ENCODE results near the gene PRKCI. TPM values are rescaled to one million over a fixed set of nuclear protein-coding genes. Genes with fewer than 3 reads are reported as not detected.

PRKCI gene
- total RNA-seq, 2 donors from 2014 or later = 13.5 to 17.6 TPM

DNA sequence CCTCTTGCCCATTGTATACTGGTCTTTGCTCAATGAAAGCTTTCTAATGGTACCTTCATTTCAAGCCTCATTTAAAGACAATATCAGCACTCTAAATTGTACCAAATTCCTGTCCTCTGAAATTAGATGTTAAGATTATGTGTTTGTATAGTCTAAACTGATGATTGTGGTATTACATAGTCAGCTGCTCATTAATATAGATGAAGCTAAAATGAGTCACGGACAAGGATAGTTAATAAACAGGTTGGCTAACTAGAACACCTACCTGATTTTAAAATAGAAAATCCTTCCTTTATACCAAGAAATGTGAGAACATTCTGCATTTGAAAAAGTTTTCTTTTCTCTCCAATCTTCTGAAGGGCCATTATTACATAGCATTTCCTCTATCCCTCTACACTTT lies 2.9 kb downstream of the PRKCI start:
- no peak for TF ChIP-seq POLR2A (IDR thresholded peaks at IDR 0.05)
- TF ChIP-seq, protein P1, sequence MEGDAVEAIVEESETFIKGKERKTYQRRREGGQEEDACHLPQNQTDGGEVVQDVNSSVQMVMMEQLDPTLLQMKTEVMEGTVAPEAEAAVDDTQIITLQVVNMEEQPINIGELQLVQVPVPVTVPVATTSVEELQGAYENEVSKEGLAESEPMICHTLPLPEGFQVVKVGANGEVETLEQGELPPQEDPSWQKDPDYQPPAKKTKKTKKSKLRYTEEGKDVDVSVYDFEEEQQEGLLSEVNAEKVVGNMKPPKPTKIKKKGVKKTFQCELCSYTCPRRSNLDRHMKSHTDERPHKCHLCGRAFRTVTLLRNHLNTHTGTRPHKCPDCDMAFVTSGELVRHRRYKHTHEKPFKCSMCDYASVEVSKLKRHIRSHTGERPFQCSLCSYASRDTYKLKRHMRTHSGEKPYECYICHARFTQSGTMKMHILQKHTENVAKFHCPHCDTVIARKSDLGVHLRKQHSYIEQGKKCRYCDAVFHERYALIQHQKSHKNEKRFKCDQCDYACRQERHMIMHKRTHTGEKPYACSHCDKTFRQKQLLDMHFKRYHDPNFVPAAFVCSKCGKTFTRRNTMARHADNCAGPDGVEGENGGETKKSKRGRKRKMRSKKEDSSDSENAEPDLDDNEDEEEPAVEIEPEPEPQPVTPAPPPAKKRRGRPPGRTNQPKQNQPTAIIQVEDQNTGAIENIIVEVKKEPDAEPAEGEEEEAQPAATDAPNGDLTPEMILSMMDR (IDR thresholded peaks at IDR 0.05) = no peak
- Histone ChIP-seq H3K27ac (no peak overlapping the region), H3K36me3 (replicated peaks in 1 of 2; ENCODE audit: insufficient read depth in 1 of 2, low read depth in 2 of 2) (no peaks in the 10 kb centered on the region), H3K4me1 (no peaks in the 10 kb centered on the region), H3K9me3 (no peaks in the 10 kb centered on the region), H3K27me3 (no peaks in the 10 kb centered on the region), H3K4me3 (no peak overlapping the region)
- intact Hi-C loops (cut with DNase I) = no loop called here
- ATAC-seq = no peak
- 70 to 97% methylated on average over 1 of the region's 1 CpG for WGBS, 2 donors
- DNase-seq = no peak

DNA sequence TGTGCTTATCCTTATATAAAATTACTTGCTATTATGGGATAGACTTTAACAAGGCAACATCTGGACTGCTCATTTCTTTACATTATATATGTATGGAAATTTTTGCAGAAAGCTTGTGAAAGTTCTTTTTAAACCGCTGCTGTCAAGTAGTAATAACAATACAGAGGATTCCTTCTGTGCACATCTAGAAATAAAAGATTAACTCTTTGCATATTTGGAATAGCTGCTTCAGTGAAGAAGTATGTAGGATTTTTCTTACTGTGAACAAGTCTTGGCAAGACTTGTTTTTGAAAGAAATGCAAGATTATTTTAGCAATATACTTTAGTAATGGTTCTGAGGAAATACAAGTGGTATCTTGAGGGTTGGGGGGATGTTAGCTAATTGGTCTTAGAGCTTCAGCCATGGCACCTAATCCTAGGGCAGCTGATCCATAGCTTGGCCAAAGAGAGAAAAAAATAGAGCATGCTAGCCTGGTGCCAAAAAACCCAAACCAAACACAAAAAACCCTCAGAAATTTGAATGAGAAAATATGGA lies 4.3 kb downstream of the PRKCI start:
- ATAC-seq (no peak), DNase-seq (no peak)
- intact Hi-C loops (cut with DNase I) = no loop called here
- Histone ChIP-seq H3K27ac (no peak overlapping the region), H3K36me3 (replicated peaks in 1 of 2; ENCODE audit: insufficient read depth in 1 of 2, low read depth in 2 of 2) (no peaks in the 10 kb centered on the region), H3K9me3 (no peaks in the 10 kb centered on the region), H3K4me1 (no peaks in the 10 kb centered on the region), H3K4me3 (no peak overlapping the region), H3K27me3 (no peaks in the 10 kb centered on the region)
- TF ChIP-seq, protein P1 (IDR thresholded peaks at IDR 0.05) = no peak
- no peak for TF ChIP-seq POLR2A (IDR thresholded peaks at IDR 0.05)
- 82 to 93% methylated on average over 1 of the region's 1 CpG for WGBS, 2 donors

DNA sequence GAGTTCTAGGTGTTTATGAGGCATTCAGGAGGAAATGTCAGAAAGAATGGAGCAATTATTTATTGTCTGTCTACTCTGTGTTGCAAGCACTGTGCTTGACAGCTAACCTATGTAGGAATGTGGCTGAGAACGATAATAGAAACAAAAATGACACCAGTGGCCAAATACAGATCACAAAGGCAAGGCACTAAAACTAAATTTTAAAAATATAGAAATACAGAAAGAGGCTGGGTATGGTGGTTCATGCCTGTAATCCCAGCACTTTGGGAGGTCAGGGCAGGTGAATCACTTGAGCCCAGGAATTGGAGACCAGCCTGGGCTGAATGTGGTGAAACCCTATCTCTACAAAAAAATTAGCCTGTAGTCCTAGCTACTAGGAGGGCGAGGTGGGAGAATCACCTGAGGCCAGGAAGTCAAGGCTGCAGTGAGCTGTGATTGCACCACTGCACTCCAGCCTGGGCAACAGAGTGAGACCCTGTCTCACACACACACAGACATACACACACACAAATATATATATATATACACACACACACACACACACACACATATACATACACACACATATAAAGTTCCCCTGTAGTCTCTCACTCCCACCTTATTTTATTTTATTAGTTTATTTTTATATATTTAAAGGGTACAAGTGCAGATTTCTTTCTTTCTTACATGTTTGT lies 6.0 kb downstream of the PRKCI start:
- H3K36me3 ChIP-seq (replicated peaks in 1 of 2; ENCODE audit: insufficient read depth in 1 of 2, low read depth in 2 of 2) = no peaks in the 10 kb centered on the region
- no peak overlapping the region for H3K27ac ChIP-seq
- no peaks in the 10 kb centered on the region for H3K27me3 ChIP-seq
- 57 to 60% methylated on average over 2 of the region's 2 CpGs for WGBS, 2 donors
- intact Hi-C loops (cut with DNase I) = no loop called here
- no peak for TF ChIP-seq POLR2A (IDR thresholded peaks at IDR 0.05)
- TF ChIP-seq, protein P1 (IDR thresholded peaks at IDR 0.05) = no peak
- H3K4me1 ChIP-seq = no peaks in the 10 kb centered on the region
- DNase-seq = no peak
- H3K4me3 ChIP-seq = no peak overlapping the region
- ATAC-seq = no peak
- H3K9me3 ChIP-seq = no peaks in the 10 kb centered on the region

DNA sequence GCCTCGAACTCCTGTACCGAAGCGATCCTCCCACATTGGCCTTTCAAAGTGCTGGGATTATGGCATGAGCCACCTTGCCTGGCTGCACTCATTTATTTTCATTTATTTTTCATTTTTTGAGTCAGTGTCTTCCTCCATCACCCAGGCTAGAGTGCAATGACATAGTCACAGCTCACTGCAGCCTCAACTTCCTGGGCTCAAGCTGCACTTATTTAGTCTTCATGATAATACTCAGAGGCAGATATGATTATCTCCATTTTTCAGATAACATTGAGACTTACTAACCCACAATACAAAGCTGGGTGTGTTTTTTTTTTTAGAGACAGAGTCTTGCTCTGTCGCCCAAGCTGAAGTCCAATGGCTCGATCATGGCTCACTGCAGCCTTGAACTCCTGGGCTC lies 10.0 kb downstream of the PRKCI start:
- H3K9me3 ChIP-seq = no peaks in the 10 kb centered on the region
- DNase-seq = no peak
- no peak for ATAC-seq
- peaks cover 0 to 8% of the 10 kb centered on the region in 2 donors for H3K36me3 ChIP-seq (replicated peaks in 1 of 2; ENCODE audit: insufficient read depth in 1 of 2, low read depth in 2 of 2)
- no peaks in the 10 kb centered on the region for H3K4me1 ChIP-seq
- TF ChIP-seq, protein P1 (IDR thresholded peaks at IDR 0.05) = no peak
- TF ChIP-seq POLR2A (IDR thresholded peaks at IDR 0.05) = no peak
- no peak overlapping the region for H3K27ac ChIP-seq
- H3K4me3 ChIP-seq = no peak overlapping the region
- no peaks in the 10 kb centered on the region for H3K27me3 ChIP-seq
- intact Hi-C loops (cut with DNase I) = no loop called here
- 86 to 98% methylated on average over 5 of the region's 5 CpGs for WGBS, 2 donors

- Histone ChIP-seq H3K9me3 (no peaks in the 10 kb centered on the region), H3K4me3 (no peak overlapping the region), H3K36me3 (replicated peaks in 1 of 2; ENCODE audit: insufficient read depth in 1 of 2, low read depth in 2 of 2) (peaks cover 0 to 8% of the 10 kb centered on the region in 2 donors), H3K27me3 (no peaks in the 10 kb centered on the region), H3K4me1 (no peaks in the 10 kb centered on the region), H3K27ac (no peak overlapping the region)
- intact Hi-C loops (cut with DNase I) = no loop called here
- ATAC-seq (peak; percentile 21), DNase-seq (no peak)
- TF ChIP-seq, protein P1 (IDR thresholded peaks at IDR 0.05) = no peak
- no peak for TF ChIP-seq POLR2A (IDR thresholded peaks at IDR 0.05)
- 95% methylated on average over 6 of the region's 6 CpGs for WGBS, 2 donors
These were observed 11.3 kb downstream of the PRKCI start for GRCh38 chr3:170233530-170233929.
